GM18507 (cell line): Measurements from ENCODE around the gene SYP.
"Not testable (repeated sequence)": the region's sequence is repeated elsewhere in the genome, so short reads cannot be mapped to it uniquely, and the experiment has no call there.

Experiments used
- DNase-seq: peaks from one replicate; pipeline ENCODE4 v3.0.0; 2011; ENCODE audit warnings: low read depth; ENCODE audit not compliant: insufficient read length; ENCODE audit errors: extremely low spot score
- FAIRE-seq: peaks from 2 replicates; lab custom pipeline; 2011; peaks lifted over from hg19 to GRCh38; lab: Jason Lieb, UNC

The SYP gene

GRCh38 chrX:49174723-49175122 is 25.3 kb downstream of the SYP start:
- no peak for DNase-seq
- no peak for FAIRE-seq

GRCh38 chrX:49173544-49173943 is 26.4 kb downstream of the SYP start:
- DNase-seq, result not testable (repeated sequence)
- FAIRE-seq, result peak; percentile 38

GRCh38 chrX:49172280-49172780 is 27.7 kb downstream of the SYP start:
- no peak for DNase-seq
- peak; percentile 97 for FAIRE-seq

GRCh38 chrX:49171752-49172279 is 28.2 kb downstream of the SYP start, which contains the start of gene PLP2:
Gene PLP2, plus strand, starts transcription at chrX:49171898. Its CDS starts 103 bp downstream, at chrX:49172001.
- DNase-seq, result no peak
- FAIRE-seq, result peak; percentile 93

- FAIRE-seq, result no peak
- DNase-seq, result no peak
Observed at GRCh38 chrX:49167740-49168108, 32.3 kb downstream of the SYP start.

- DNase-seq (no peak), FAIRE-seq (peak; percentile 91)
Observed at GRCh38 chrX:49166914-49167739, 32.9 kb downstream of the SYP start.

- no peak for FAIRE-seq
- no peak for DNase-seq
Observed at GRCh38 chrX:49165901-49166881, 33.8 kb downstream of the SYP start.

GRCh38 chrX:49164589-49165360 is 35.2 kb downstream of the SYP start:
- no peak for FAIRE-seq

GRCh38 chrX:49163555-49164419 is 36.2 kb downstream of the SYP start:
- FAIRE-seq (peak; percentile 90), DNase-seq (no peak)

More at GRCh38 chrX:49164589-49165360, 35.2 kb downstream of the SYP start:
- no peak for DNase-seq

- FAIRE-seq (no peak), DNase-seq (no peak)
Observed at GRCh38 chrX:49162620-49163019, 37.4 kb downstream of the SYP start, which contains the start of gene MAGIX. Gene MAGIX, plus strand, starts transcription at chrX:49162758. Its CDS starts 132 bp downstream, at chrX:49162890.

- FAIRE-seq, result no peak
- DNase-seq, result no peak
Observed at GRCh38 chrX:49161632-49162031, 38.4 kb downstream of the SYP start.

- DNase-seq (no peak), FAIRE-seq (no peak)
Observed at GRCh38 chrX:49160908-49161307, 39.1 kb downstream of the SYP start.

- no peak for DNase-seq
- FAIRE-seq, result no peak
Observed at GRCh38 chrX:49157194-49157593, 42.8 kb downstream of the SYP start.

GRCh38 chrX:49155900-49156837 is 43.8 kb downstream of the SYP start:
- FAIRE-seq (no peak), DNase-seq (peak; percentile 62)

GRCh38 chrX:49155243-49155899 is 44.6 kb downstream of the SYP start:
- DNase-seq (no peak), FAIRE-seq (peak; percentile 56)

GRCh38 chrX:49153467-49153866 is 46.5 kb downstream of the SYP start:
- FAIRE-seq, result no peak

More at GRCh38 chrX:49153467-49153866, 46.5 kb downstream of the SYP start:
- no peak for DNase-seq
